Urinary bladder (tissue), 4 donors: ENCODE data around the gene TYSND1. TPM values are rescaled to one million over a fixed set of nuclear protein-coding genes. Genes with fewer than 3 reads are reported as not detected.
"Not testable (repeated sequence)": the region's sequence is repeated elsewhere in the genome, so short reads cannot be mapped to it uniquely, and the experiment has no call there.

Source experiments
- DNase-seq: peaks from one replicate; pipeline ENCODE4 v3.0.0-alpha.2; 2015; ENCODE audit errors: extremely low spot score
- H3K27ac ChIP-seq: one replicate; pipeline ENCODE4 v1.5.1; 2013; ENCODE audit warnings: low read depth, mild to moderate bottlenecking, moderate library complexity
- H3K36me3 ChIP-seq: one replicate; pipeline ENCODE4 v1.6.1; 2013; ENCODE audit warnings: mild to moderate bottlenecking, moderate library complexity; ENCODE audit not compliant: insufficient read depth
- H3K4me1 ChIP-seq: one replicate; pipeline ENCODE4 v1.6.1; 2013; ENCODE audit warnings: mild to moderate bottlenecking, moderate library complexity; ENCODE audit not compliant: insufficient read depth
- H3K4me3 ChIP-seq: one replicate; pipeline ENCODE4 v1.5.1; 2013; ENCODE audit warnings: low read depth, low read length
- WGBS: extraction: QIAGEN DNeasy Blood & Tissue Kit; methylation state at CpG from one replicate; pipeline ENCODE4 v1.1.7; 2013; 5-methylcytosine and 5-hydroxymethylcytosine counted together
- polyA plus RNA-seq: library from polyadenylated mRNA; stranded (reverse); fragments of 200-250 nt; gene quantifications from one replicate; pipeline ENCODE4 v1.2.3, GENCODE V29; 2013
- total RNA-seq: library from RNA; depleted of rRNA; stranded (reverse); fragments of >200 nt; gene quantifications from one replicate; pipeline ENCODE4 v1.2.3, GENCODE V29; 2014
- donor health status: healthy with polysubstance abuse.
- donor health status: healthy.

Gene TYSND1, protein sequence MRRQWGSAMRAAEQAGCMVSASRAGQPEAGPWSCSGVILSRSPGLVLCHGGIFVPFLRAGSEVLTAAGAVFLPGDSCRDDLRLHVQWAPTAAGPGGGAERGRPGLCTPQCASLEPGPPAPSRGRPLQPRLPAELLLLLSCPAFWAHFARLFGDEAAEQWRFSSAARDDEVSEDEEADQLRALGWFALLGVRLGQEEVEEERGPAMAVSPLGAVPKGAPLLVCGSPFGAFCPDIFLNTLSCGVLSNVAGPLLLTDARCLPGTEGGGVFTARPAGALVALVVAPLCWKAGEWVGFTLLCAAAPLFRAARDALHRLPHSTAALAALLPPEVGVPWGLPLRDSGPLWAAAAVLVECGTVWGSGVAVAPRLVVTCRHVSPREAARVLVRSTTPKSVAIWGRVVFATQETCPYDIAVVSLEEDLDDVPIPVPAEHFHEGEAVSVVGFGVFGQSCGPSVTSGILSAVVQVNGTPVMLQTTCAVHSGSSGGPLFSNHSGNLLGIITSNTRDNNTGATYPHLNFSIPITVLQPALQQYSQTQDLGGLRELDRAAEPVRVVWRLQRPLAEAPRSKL
- total RNA-seq (7.2 TPM), polyA plus RNA-seq (11.7 TPM)

DNA sequence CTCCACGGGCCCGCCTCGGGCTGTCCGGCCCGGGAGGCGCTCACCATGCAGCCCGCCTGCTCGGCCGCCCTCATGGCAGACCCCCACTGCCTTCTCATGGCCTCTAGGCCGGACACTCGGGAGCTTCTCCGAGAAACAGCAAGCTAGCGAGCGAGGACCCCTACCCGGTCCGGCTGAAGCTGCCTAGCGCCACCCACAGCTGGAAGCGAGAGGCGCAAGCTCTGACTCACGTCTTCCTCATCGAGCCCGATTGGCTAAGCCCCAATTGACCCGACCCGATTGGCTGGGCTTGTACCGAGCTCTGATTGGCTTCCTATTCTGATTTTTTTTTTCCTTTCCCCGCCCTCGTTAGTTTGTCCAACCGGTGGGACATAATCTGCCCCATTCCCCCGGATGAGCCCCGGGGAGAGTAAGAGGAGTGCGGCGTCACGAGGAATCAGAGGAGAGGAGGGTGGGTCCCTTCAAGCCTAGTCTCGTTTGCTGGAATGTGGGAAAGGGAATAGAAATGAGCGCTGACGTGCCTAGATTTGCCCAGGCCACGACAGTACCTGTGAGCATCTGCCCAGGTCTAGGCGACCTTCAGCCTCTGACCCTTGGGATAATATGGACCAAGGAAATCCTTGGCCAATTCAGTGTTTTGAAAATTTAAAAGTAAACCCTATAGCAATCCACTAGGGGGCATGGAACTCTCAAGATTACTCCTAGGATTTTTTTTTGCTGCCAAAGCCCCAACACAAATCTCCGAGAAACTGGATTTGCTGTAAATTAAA is at the start of gene TYSND1:
Gene TYSND1 (minus strand): TSS at position 212 of the 770 bp plus-strand sequence. CDS start 114 bp downstream, at position 98.
- peak within 1 kb of the TSS; percentile 81 for H3K27ac ChIP-seq
- peak; percentile 98 for DNase-seq
- H3K36me3 ChIP-seq = no peaks in the 10 kb centered on the region
- H3K4me3 ChIP-seq = peak within 1 kb of the TSS; percentile 61
- 1% methylated on average over 39 of the region's 39 CpGs for WGBS
- no peaks in the 10 kb centered on the region for H3K4me1 ChIP-seq

- Histone ChIP-seq H3K36me3 (no peaks in the 10 kb centered on the region), H3K4me3 (no peak overlapping the region), H3K27ac (no peak overlapping the region), H3K4me1 (no peaks in the 10 kb centered on the region)
- DNase-seq = no peak
- WGBS = 94% methylated on average over 7 of the region's 7 CpGs
Measured at GRCh38 chr10:70193391-70193844, 46.9 kb upstream of the TYSND1 start.

GRCh38 chr10:70192326-70192968 is 45.9 kb upstream of the TYSND1 start:
- Histone ChIP-seq H3K36me3 (no peaks in the 10 kb centered on the region), H3K4me1 (no peaks in the 10 kb centered on the region), H3K4me3 (no peak overlapping the region), H3K27ac (no peak overlapping the region)
- DNase-seq = no peak
- 76% methylated on average over 5 of the region's 5 CpGs for WGBS

GRCh38 chr10:70191972-70192305 is 45.4 kb upstream of the TYSND1 start:
- no peaks in the 10 kb centered on the region for H3K4me1 ChIP-seq
- H3K27ac ChIP-seq = no peak overlapping the region
- no peaks in the 10 kb centered on the region for H3K36me3 ChIP-seq
- no peak overlapping the region for H3K4me3 ChIP-seq
- DNase-seq = no peak

DNA sequence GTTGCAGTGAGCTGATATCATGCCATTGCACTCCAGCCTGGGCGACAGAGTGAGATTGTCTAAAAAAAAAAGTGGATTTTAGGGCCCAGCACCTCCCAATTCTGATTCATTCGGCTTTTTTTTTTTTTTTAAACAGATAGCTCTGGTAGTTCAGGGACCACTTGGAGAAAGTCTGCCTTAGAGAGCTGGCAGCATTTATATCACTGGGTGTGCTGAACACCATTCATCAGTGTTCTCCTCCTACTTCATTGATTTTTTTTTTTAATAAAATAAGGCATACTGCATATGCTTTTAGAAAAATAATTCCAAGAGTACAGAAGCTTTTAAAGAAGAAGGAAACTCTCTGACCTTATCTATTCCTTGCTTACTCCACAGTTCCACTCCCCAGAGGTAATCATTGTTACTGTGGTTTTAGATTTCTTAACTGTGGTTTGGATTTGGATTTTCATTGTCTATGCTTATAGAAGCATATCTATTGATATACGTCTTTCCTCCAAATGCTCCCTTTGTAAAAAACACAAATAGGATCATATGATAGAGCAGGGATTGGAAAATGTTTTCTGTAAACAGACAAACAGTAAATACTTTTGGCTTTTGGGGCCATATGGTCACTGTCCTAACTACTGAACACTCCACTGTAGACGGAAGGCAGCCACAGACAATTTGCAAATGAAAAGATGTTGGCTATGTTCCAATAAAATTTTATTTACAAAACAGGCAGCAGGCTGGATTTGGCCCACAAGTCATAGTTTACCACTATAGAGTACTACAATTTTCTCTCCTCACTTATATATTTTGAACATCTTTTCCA is 44.9 kb upstream of the TYSND1 start:
- DNase-seq = no peak
- Histone ChIP-seq H3K36me3 (no peaks in the 10 kb centered on the region), H3K4me1 (no peaks in the 10 kb centered on the region), H3K27ac (no peak overlapping the region), H3K4me3 (no peak overlapping the region)
- 40% methylated on average over 4 of the region's 4 CpGs for whole genome bisulfite sequencing

DNA sequence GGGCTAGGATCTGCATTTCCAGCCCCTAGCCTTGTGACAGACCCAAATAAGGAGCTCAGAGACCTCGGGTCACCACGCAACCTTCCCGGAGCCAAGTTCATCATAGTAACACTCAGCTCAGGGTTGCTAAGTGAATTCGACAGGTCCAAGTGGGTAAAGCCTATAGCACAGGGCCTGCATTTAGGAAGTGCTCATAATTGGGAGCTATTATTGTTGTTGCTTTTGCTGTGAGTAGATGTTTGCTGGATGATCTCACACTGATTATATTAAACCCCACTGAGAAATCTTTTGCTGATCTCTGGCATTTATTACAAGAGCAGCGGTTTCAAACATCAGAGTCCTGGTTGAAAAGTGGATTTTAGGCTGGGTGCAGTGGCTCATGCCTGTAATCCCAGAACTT is 44.1 kb upstream of the TYSND1 start:
- Histone ChIP-seq H3K27ac (no peak overlapping the region), H3K4me3 (no peak overlapping the region), H3K36me3 (no peaks in the 10 kb centered on the region), H3K4me1 (no peaks in the 10 kb centered on the region)
- no peak for DNase-seq
- 43% methylated on average over 5 of the region's 5 CpGs for WGBS

- no peak for DNase-seq
- Histone ChIP-seq H3K27ac (no peak overlapping the region), H3K4me1 (no peaks in the 10 kb centered on the region), H3K36me3 (no peaks in the 10 kb centered on the region), H3K4me3 (no peak overlapping the region)
- WGBS = 83% methylated on average over 8 of the region's 8 CpGs
Measured at GRCh38 chr10:70190102-70190501, 43.6 kb upstream of the TYSND1 start.

GRCh38 chr10:70188768-70189167 is 42.3 kb upstream of the TYSND1 start:
- H3K4me3 ChIP-seq = no peak overlapping the region
- no peak overlapping the region for H3K27ac ChIP-seq
- no peaks in the 10 kb centered on the region for H3K36me3 ChIP-seq
- H3K4me1 ChIP-seq = no peaks in the 10 kb centered on the region
- no peak for DNase-seq
- 70% methylated on average over 1 of the region's 1 CpG for WGBS

DNA sequence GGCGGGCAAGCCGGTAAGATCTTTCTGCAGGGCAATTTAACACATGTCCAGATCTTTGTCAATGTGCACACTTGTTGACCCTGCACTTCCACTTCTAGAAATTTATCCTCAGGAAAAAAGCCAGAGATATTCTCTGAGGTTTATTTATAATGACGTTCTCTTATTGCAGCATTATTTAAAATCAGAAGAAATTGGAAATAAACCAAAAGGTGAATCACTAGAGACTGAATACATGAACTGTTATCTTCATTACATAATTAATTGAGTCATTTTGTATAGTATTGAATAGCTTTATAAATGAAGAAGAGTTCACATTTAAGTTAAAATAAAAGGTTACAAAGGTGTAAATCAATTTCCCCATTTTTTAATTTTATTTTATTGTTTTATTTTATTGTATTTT is 40.1 kb upstream of the TYSND1 start:
- DNase-seq = no peak
- H3K4me3 ChIP-seq = no peak overlapping the region

DNA sequence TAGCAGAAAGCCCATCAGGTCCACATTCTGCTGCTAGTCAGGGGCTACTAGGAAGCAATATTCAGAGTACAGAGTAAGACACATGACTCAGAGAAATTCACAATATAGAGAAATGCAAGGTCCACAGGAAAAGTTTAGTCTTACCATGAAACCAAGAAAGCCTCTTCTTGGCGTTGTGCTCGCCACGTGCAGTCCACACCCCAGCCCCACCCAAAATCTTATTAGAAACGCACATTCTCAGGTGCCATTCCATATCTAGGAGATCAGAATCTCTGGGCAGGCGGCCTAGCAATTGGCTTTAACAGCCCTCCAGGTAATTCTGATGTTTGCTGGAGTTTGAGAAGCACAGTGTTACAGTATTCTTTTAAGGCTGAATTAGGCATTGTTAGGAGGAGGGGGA is 39.6 kb upstream of the TYSND1 start:
- no peaks in the 10 kb centered on the region for H3K36me3 ChIP-seq
- no peak overlapping the region for H3K27ac ChIP-seq
- WGBS = 77% methylated on average over 5 of the region's 5 CpGs
- H3K4me3 ChIP-seq = no peak overlapping the region
- H3K4me1 ChIP-seq = no peaks in the 10 kb centered on the region
- DNase-seq = no peak

More for the DNA sequence above, 40.1 kb upstream of the TYSND1 start:
- WGBS = 54% methylated on average over 3 of the region's 3 CpGs
- H3K36me3 ChIP-seq = no peaks in the 10 kb centered on the region
- no peaks in the 10 kb centered on the region for H3K4me1 ChIP-seq
- H3K27ac ChIP-seq = no peak overlapping the region

DNA sequence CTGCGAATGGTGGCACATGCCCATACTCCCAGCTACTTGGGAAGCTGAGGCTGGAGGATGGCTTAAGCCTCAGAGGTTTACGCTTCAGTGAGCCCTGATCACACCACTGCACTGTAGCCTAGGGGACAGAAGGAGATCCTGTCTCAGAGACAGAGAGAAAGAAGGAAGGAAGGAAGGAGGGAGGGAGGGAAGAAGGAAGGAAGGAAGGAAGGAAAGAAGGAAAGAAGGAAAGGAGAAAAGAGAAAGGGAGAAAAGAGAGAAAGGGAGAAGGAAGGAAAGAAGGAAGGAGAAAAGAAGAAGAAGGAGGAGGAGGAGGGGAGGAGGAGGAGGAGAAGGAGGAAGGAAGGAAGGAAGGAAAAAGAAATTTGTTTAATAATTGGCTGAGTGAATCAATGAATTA is 36.8 kb upstream of the TYSND1 start:
- no peak for DNase-seq
- Histone ChIP-seq H3K4me1 (no peaks in the 10 kb centered on the region), H3K4me3 (no peak overlapping the region), H3K27ac (no peak overlapping the region), H3K36me3 (no peaks in the 10 kb centered on the region)
- 80% methylated on average over 2 of the region's 2 CpGs for WGBS

DNA sequence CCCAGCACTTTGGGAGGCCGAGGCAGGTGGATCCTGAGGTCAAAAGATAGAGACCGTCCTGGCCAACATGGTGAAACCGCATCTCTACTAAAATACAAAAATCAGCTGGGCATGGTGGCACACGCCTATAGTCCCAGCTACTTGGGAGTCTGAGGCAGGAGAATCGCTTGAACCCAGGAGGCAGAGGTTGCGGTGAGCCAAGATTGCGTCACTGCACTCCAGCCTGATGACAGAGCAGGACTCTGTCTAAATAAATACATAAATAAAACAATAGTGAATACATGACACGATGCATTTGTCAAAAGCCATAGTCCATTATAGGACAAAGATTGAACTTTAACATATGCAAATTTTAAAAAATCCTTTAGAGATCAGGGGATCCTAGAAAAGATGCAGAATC is 32.7 kb upstream of the TYSND1 start:
- H3K4me1 ChIP-seq, DNase-seq, H3K4me3 ChIP-seq, H3K36me3 ChIP-seq, H3K27ac ChIP-seq: not testable (repeated sequence)
- WGBS = 94% methylated on average over 8 of the region's 8 CpGs

DNA sequence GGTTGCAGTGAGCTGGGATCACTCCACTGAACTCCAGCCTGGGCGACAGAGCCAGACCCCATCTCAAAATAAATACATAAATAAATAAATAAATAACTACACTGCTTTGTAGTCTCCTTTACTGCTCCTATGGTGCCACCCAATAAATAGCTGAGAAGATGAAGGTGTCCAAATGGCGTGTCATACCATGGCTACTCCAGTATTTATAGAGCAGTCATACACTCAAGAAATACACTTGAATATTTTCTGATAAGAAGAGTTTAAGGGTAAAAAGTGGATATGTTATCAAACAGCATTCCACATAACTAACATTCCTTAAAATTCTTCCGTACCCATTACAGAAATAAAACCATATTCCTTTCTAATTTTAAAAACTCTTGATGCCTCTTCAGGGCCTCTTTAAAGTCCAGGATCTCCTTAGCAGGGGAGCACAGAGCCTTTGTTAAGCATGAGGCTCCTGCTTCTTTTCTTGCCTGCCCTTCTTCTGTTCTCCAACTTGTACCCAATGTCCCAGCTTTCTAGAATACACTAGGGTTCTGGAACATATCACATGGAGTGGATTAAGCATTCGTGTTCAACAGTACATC is 31.7 kb upstream of the TYSND1 start:
- no peak overlapping the region for H3K27ac ChIP-seq
- no peak for DNase-seq
- no peaks in the 10 kb centered on the region for H3K36me3 ChIP-seq
- H3K4me1 ChIP-seq = no peaks in the 10 kb centered on the region
- 55% methylated on average over 4 of the region's 4 CpGs for WGBS
- no peak overlapping the region for H3K4me3 ChIP-seq
